HepG2 (cell line): ENCODE measurements around the gene COG1. TPM values are rescaled to one million over a fixed set of nuclear protein-coding genes. Genes with fewer than 3 reads are reported as not detected.

Source experiments
- ARID5B ChIP-seq: IDR thresholded peaks from 2 replicates; pipeline ENCODE4 v1.4.0; 2020; ENCODE audit warnings: mild to moderate bottlenecking, missing genetic modification reagents
- HMGXB3 ChIP-seq: sonication (generic); formaldehyde crosslinking; IDR thresholded peaks from 2 replicates; pipeline ENCODE4 v1.4.0; 2020; ENCODE audit warnings: missing genetic modification reagents, borderline replicate concordance
- MAFK ChIP-seq, 2 experiments: IDR thresholded peaks in 1 of 2; conservative IDR thresholded peaks in 1 of 2; 2 replicates each; pipeline ENCODE4 v1.6.1; 2011; ENCODE audit warnings: improper control_type of control experiment in 2 of 2, low read length in 2 of 2
- RARA ChIP-seq: IDR thresholded peaks from 2 replicates; pipeline ENCODE4 v1.6.1; 2016; ENCODE audit warnings: missing genetic modification reagents, missing compliant biosample characterization
- SP5 ChIP-seq: IDR thresholded peaks from 2 replicates; pipeline ENCODE4 v1.6.1; 2016; ENCODE audit warnings: low read depth, borderline replicate concordance
- STAG1 ChIP-seq: sonication (generic); formaldehyde crosslinking; IDR thresholded peaks from 2 replicates; pipeline ENCODE4 v1.4.0; 2020; ENCODE audit warnings: missing genetic modification reagents
- TRIM24 ChIP-seq: sonication (generic); formaldehyde crosslinking; IDR thresholded peaks from 2 replicates; pipeline ENCODE4 v1.8.0; 2022; ENCODE audit warnings: mild to moderate bottlenecking, missing genetic modification reagents
- ZBTB10 ChIP-seq: sonication (generic); formaldehyde crosslinking; IDR thresholded peaks from 2 replicates; pipeline ENCODE4 v1.4.0; 2020; ENCODE audit warnings: missing genetic modification reagents, borderline replicate concordance
- ZNF296 ChIP-seq: sonication (generic); formaldehyde crosslinking; conservative IDR thresholded peaks from 2 replicates; pipeline ENCODE4 v1.5.0; 2020; ENCODE audit warnings: mild to moderate bottlenecking, missing genetic modification reagents
- ZNF362 ChIP-seq: sonication (generic); formaldehyde crosslinking; IDR thresholded peaks from 2 replicates; pipeline ENCODE4 v1.4.0; 2020; ENCODE audit warnings: missing genetic modification reagents, mild to moderate bottlenecking, borderline replicate concordance
- ZNF44 ChIP-seq: sonication (generic); formaldehyde crosslinking; IDR thresholded peaks from 2 replicates; pipeline ENCODE4 v1.5.1; 2020; ENCODE audit warnings: mild to moderate bottlenecking, missing genetic modification reagents
- polyA plus RNA-seq, 8 experiments: library from polyadenylated mRNA; depleted of rRNA in 3 of 8; stranded (reverse) in 7 of 8; unstranded in 1 of 8; fragments of >200 nt; fragmentation: Illumina TruSeq in 4 of 8; extraction: Trizol in 4 of 8; gene quantifications; 2 replicates each; pipeline versions ENCODE4 v1.2.1 to v1.2.3, GENCODE V29; 2011 to 2016; ENCODE audit warnings: low read depth in 4 of 8, missing spikeins in 1 of 8, mixed read lengths in 1 of 8; ENCODE audit not compliant: insufficient read depth in 1 of 8
- total RNA-seq, 5 experiments: library from RNA; depleted of rRNA; stranded (reverse); fragments of >200 nt; fragmentation: Illumina TruSeq; extraction: Trizol; gene quantifications; 2 replicates each; pipeline ENCODE4 v1.2.3, GENCODE V29; 2016; ENCODE audit warnings: low read depth in 1 of 5
- TF ChIP-seq, protein P1 (sequence below): sonication (generic); formaldehyde crosslinking; IDR thresholded peaks from 2 replicates; pipeline ENCODE4 v1.5.0; 2020; ENCODE audit warnings: mild to moderate bottlenecking, missing genetic modification reagents

COG1 gene
- total and polyA plus RNA-seq, 2 of the 13 experiments (the other 11 are each of a cell fraction or from before 2014, with no cell fraction given), result 36.6 to 39.7 TPM

- TF ChIP-seq ZNF362 (CRISPR knock-in tag) (peak; percentile 87; the same call in 1 of the 2 replicates), ZBTB10 (peak; percentile 39; the same call in 1 of the 2 replicates), RARA (peak; percentile 87), SP5 (peak; percentile 100), MAFK (conservative IDR thresholded peaks at IDR 0.05 in 1 of 2, IDR thresholded peaks at IDR 0.05 in 1 of 2; ENCODE audit: low read length in 2 of 2) (no peak), STAG1 (CRISPR knock-in tag) (peak; percentile 45), HMGXB3 (peak; percentile 42; the same call in 1 of the 2 replicates), ZNF44 (0 out of 2 replicates have a peak, but pooled peaks have one; percentile 52), TRIM24 (CRISPR knock-in tag) (no peak), ZNF296 (CRISPR knock-in tag) (no peak), ARID5B (CRISPR knock-in tag) (peak; percentile 98)
- TF ChIP-seq, protein P1, sequence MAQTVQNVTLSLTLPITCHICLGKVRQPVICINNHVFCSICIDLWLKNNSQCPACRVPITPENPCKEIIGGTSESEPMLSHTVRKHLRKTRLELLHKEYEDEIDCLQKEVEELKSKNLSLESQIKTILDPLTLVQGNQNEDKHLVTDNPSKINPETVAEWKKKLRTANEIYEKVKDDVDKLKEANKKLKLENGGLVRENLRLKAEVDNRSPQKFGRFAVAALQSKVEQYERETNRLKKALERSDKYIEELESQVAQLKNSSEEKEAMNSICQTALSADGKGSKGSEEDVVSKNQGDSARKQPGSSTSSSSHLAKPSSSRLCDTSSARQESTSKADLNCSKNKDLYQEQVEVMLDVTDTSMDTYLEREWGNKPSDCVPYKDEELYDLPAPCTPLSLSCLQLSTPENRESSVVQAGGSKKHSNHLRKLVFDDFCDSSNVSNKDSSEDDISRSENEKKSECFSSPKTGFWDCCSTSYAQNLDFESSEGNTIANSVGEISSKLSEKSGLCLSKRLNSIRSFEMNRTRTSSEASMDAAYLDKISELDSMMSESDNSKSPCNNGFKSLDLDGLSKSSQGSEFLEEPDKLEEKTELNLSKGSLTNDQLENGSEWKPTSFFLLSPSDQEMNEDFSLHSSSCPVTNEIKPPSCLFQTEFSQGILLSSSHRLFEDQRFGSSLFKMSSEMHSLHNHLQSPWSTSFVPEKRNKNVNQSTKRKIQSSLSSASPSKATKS (CRISPR knock-in tag), result no peak
These were observed 5.6 kb upstream of the COG1 start (continued) for GRCh38 chr17:73187203-73187769.
